ENCODE data around the gene HELQ.

DNA sequence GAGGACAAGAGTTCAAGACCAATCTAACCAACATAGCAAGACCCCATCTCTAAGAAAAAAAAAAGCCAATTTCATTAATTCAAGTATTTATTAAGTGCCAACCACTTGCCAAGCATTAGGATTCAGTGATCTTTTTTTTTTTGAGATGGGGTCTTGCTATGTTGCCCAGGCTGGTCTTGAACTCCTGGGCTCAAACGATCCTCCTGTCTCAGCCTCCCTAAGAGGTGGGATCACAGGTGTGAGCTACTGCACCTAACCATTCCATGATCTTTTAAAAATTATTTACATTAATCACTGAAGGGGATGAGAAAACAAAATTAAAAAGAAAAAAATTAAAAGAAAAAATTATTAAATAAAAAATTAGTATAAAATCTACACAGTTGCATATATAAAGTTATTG is 24.4 kb downstream of the HELQ start:
- TF ChIP-seq, protein P1, sequence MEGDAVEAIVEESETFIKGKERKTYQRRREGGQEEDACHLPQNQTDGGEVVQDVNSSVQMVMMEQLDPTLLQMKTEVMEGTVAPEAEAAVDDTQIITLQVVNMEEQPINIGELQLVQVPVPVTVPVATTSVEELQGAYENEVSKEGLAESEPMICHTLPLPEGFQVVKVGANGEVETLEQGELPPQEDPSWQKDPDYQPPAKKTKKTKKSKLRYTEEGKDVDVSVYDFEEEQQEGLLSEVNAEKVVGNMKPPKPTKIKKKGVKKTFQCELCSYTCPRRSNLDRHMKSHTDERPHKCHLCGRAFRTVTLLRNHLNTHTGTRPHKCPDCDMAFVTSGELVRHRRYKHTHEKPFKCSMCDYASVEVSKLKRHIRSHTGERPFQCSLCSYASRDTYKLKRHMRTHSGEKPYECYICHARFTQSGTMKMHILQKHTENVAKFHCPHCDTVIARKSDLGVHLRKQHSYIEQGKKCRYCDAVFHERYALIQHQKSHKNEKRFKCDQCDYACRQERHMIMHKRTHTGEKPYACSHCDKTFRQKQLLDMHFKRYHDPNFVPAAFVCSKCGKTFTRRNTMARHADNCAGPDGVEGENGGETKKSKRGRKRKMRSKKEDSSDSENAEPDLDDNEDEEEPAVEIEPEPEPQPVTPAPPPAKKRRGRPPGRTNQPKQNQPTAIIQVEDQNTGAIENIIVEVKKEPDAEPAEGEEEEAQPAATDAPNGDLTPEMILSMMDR (IDR thresholded peaks at IDR 0.05), result no peak
- TF ChIP-seq POLR2A (IDR thresholded peaks at IDR 0.05; ENCODE audit: low read depth), result no peak
